H1 (cell line): Measurements from ENCODE around the gene BPHL. TPM values are rescaled to one million over a fixed set of nuclear protein-coding genes. Genes with fewer than 3 reads are reported as not detected.

ENCODE experiments used
- CHD7 ChIP-seq: fragments of 300-600 bp; sonication (generic); IDR thresholded peaks from 2 replicates; pipeline ENCODE4 v1.7.1; 2012; ENCODE audit warnings: low read length, moderate library complexity, mild to moderate bottlenecking, inconsistent platforms; ENCODE audit not compliant: insufficient replicate concordance
- EGR1 ChIP-seq: IDR thresholded peaks from 2 replicates; pipeline ENCODE4 v1.6.1; 2011; ENCODE audit warnings: low read depth, low read length, borderline replicate concordance
- RAD21 ChIP-seq, 2 experiments: IDR thresholded peaks in 1 of 2; conservative IDR thresholded peaks in 1 of 2; 2 replicates each; pipeline ENCODE4 v1.6.1; 2011; ENCODE audit warnings: low read depth in 2 of 2, low read length in 2 of 2, improper control_type of control experiment in 1 of 2, inconsistent platforms in 1 of 2, mild to moderate bottlenecking in 1 of 2, moderate library complexity in 1 of 2
- SIRT6 ChIP-seq: IDR thresholded peaks from one replicate; pipeline ENCODE4 v1.7.1; 2012; ENCODE audit warnings: low read length, inconsistent platforms
- SIX5 ChIP-seq: IDR thresholded peaks from 2 replicates; pipeline ENCODE4 v1.6.1; 2011; ENCODE audit warnings: mild to moderate bottlenecking, low read depth, low read length
- SP2 ChIP-seq: IDR thresholded peaks from 2 replicates; pipeline ENCODE4 v1.6.1; 2012; ENCODE audit warnings: mild to moderate bottlenecking, low read length, inconsistent platforms
- USF2 ChIP-seq: IDR thresholded peaks from 2 replicates; pipeline ENCODE4 v1.6.1; 2011; ENCODE audit warnings: low read length, improper control_type of control experiment
- polyA plus RNA-seq, 7 experiments: library from polyadenylated mRNA; depleted of rRNA in 3 of 7; stranded (reverse) in 5 of 7; unstranded in 2 of 7; fragments of >200 nt in 5 of 7; fragments of 200-250 nt in 2 of 7; gene quantifications; 1 replicate in 5 of 7; 2 replicates in 1 of 7; 4 replicates in 1 of 7; pipeline versions ENCODE4 v1.2.1 to v1.2.3, GENCODE V29; 2011 to 2013; ENCODE audit warnings: missing spikeins in 2 of 7, mixed read lengths in 2 of 7
- total RNA-seq: library from RNA; stranded (reverse); fragmentation: NEBNext Ultra II Directional; extraction: Animal tissue kit (Norgen Biotek cat#: 25700); gene quantifications from 2 replicates; pipeline ENCODE4 v1.2.1, GENCODE V29; 2021

Gene BPHL
- total and polyA plus RNA-seq, 2 of the 8 experiments (the other 6 are each of a cell fraction or from before 2014, with no cell fraction given) = 24.4 to 36.4 TPM

GRCh38 chr6:3162067-3162497, 43.6 kb downstream of the BPHL start (continued):
- TF ChIP-seq SIX5 (no peak), CHD7 (no peak), SP2 (no peak), EGR1 (no peak), RAD21 (IDR thresholded peaks at IDR 0.05 in 1 of 2, conservative IDR thresholded peaks at IDR 0.05 in 1 of 2; ENCODE audit: low read depth in 2 of 2, low read length in 2 of 2) (no peak), USF2 (no peak), SIRT6 (no peak)
